ENCODE data around the gene ENSA.
"Not testable (repeated sequence)": the region's sequence is repeated elsewhere in the genome, so short reads cannot be mapped to it uniquely, and the experiment has no call there.

- TF ChIP-seq SPI1, POLR2A (IDR thresholded peaks at IDR 0.05; ENCODE audit: low read depth, low read length): not testable (repeated sequence)
Measured at GRCh38 chr1:150654635-150655034, 25.2 kb upstream of the ENSA start.

Data from GM12891 (cell line).